Activated CD8-positive, alpha-beta memory T cell treated with anti-CD3 and anti-CD28 coated beads for 48 hours (primary cell): ENCODE results near the gene LAX1.
"Not testable (repeated sequence)": the region's sequence is repeated elsewhere in the genome, so short reads cannot be mapped to it uniquely, and the experiment has no call there.

Source experiments
- DNase-seq, 3 experiments: peaks; one replicate each; pipeline ENCODE4 v3.0.0-alpha.2; 2020; ENCODE audit warnings: low read depth in 2 of 3, low spot score in 2 of 3

The LAX1 gene, protein sequence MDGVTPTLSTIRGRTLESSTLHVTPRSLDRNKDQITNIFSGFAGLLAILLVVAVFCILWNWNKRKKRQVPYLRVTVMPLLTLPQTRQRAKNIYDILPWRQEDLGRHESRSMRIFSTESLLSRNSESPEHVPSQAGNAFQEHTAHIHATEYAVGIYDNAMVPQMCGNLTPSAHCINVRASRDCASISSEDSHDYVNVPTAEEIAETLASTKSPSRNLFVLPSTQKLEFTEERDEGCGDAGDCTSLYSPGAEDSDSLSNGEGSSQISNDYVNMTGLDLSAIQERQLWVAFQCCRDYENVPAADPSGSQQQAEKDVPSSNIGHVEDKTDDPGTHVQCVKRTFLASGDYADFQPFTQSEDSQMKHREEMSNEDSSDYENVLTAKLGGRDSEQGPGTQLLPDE

GRCh38 chr1:203765029-203765837 is at the start of gene LAX1:
TSS of gene LAX1 (plus strand) at chr1:203765183. CDS start at chr1:203765566, 383 bp downstream.
- peak; percentile 52 to 61 (median 53) for DNase-seq

GRCh38 chr1:203717120-203717519 is 47.9 kb upstream of the LAX1 start:
- no peak for DNase-seq

- DNase-seq, result no peak
Observed at GRCh38 chr1:203720242-203720641, 44.7 kb upstream of the LAX1 start.

- no peak for DNase-seq
Observed at GRCh38 chr1:203722909-203723308, 42.1 kb upstream of the LAX1 start.

DNA sequence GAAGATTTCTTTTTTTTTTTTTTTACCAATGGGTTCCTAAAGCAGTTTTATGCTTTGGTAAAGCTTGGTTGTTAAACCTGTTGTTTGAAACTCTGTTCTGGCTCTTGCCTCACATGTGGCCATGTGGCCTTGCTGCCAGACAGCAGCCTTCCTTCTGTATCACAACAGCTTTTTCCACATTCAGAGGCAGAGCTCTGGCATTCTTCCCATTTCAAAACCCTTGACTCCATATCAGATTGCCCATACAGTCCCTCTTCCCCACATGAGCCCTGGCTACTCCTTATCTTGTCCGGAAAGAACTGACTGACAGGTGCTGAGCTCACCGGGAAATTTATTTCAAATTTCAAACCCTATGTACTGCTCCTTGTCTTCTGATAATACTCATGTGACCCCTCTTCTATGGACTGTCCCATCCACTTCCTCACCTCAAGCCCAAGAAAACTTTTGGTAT is 38.5 kb upstream of the LAX1 start:
- no peak for DNase-seq

DNA sequence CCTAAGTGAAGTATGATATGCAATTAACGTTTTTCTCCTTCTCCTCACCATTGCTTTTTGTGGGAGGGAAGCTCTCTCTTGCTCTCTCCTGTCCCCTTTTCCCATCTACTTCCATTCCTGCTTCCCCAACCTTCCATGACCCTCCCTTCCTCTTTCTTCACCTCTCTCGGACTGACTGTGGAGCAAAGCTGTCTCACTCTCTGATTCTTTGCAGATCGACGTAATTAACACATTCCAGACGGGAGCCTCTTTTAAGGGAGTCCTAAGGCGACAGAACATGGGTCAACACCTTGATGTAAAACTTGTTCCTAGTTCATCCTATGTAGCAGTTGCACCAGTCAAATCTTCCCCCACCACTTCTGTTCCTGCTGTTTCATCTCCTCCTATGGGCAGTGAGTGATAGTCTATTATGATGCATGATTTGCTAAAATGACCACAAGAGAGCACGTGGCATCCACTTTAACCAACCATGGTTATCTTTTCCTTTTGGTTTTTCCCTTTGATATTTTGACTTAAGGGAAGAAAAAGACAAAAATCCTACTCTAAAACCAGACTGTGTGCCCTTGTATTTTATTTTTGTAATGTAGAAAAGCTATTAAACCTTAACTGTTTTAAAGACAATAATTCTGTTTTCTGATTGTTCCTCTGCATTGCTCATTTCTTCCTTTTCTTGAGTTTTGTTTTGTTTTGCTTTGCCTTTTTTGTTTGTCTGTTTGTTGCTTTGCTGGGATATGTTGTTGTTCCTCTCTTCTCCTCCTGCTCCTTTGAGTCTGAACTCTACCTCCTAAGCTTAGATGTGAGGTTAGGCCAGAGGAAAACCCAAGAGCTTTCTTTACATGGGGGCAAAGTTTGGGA is 31.7 kb upstream of the LAX1 start:
- no peak for DNase-seq

DNA sequence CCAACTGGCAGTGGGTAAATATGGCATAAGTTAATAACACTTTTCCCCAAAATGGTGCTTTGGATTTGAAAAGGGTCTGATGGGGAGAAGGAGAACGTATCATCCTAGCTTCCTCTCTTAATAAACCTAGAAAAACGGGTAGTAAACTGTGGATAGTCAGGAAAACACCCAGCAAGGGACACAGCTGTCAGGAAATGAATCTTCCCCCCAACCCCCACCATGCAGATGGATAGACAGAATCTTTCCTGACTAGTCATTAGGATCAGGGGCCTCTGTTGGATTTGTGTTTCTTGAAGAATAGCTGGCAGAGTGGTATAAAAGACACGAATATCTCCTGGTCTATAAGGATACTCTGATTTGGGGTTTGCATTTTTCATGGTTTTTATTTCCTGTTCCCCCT is 22.5 kb upstream of the LAX1 start:
- DNase-seq, result no peak

- no peak for DNase-seq
Observed at GRCh38 chr1:203743091-203743571, 21.9 kb upstream of the LAX1 start.

DNA sequence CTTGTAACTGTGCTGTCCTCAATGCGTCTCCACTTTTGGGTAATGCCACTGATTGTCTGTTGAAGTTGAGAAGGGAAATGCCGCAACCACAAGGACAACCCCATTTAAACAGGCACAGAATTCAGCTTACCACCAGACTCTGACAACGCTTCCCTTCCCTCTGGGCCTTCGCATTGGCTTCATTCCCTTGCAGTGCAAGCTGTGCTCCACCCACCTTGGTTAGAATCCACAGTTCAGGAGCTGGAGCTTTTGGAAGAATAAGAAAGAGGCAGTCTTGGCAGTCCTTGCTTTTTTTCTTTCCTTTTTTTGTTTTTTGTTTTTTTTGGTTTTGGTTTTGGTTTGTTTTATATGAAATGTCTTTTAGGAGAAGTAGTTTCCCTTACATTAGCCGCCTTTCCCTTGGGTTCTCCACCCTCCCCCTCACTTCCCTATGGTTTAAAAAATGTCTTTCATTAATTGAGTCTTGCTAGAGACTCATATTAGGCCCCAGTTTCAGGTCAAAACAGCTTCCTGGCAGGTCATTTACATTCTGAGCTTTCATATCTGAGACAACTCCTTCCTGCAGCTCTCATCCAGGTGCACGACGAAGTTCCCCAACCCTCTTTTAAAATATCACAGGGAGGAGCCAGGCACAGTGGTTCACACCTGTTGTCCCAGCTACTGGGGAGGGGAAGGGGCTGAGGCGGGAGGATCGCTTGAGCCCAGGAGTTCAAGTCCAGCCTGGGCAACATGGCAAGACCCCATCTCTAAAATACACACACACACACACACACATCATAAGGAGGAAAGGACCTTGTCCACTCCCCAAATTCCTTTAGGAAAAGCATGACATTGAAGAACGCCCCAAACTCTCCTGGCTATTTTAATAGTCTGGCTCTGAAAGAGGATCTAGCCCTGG is 20.7 kb upstream of the LAX1 start:
- no peak for DNase-seq

DNA sequence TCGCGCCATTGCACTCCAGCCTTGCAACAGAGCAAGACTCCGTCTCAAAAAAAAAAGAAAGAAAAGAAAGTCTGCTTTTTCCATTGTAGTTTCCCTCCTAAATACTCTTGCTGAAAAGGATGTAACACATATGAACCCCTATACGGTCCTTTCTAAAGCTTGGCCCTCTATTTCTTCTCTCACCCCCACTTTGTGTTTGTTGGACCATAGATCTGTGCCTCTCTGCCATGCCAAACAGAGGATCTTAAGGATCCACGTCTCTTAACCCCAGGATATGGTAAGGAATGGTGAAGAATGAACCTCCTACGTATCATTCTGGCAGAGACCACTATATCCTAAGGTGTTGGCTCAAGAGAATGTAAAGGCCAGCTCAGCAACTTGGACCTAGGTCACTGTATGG is 18.7 kb upstream of the LAX1 start:
- DNase-seq, result no peak

GRCh38 chr1:203751051-203751450 is 13.9 kb upstream of the LAX1 start:
- no peak for DNase-seq

GRCh38 chr1:203751618-203752361 is 13.2 kb upstream of the LAX1 start:
- DNase-seq, result not testable (repeated sequence)

- no peak for DNase-seq
Observed at GRCh38 chr1:203754455-203754864, 10.5 kb upstream of the LAX1 start.

GRCh38 chr1:203756036-203756435 is 8.9 kb upstream of the LAX1 start:
- DNase-seq, result no peak

DNA sequence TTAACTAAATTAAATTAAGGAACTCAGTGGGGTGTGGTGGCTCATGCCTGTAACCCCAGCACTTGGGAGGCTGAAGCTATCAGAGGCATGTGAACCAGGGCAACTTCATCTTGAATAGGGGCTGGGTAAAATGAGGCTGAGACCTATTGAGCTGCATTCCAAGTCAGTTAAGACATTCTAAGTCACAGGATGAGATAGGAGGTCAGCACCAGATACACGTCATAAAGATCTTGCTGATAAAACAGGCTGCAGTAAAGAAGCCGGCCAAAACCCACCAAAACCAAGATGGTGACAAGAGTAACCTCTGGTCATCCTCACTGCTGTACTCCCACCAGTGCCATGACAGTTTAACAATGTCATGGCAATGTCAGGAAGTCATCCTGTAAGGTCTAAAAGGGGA is 6.2 kb upstream of the LAX1 start:
- DNase-seq, result not testable (repeated sequence)

DNA sequence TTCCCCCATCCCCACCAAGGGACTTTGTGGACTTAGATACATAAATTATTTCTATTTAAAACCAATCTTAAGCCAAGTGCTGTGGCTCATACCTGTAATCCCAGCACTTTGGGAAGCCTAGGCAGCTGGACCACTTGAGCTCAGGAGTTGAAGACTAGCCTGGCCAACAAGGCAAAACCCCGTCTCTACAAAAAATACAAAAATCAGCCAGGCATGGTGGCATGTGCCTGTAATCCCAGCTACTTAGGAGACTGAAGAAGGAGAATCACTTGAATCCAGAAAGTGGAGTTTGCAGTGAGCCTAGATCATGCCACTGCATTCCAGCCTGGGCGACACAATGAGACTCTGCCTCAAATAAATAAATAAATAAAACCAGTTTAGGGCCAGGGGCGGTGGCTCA is 4.5 kb upstream of the LAX1 start:
- no peak for DNase-seq

DNA sequence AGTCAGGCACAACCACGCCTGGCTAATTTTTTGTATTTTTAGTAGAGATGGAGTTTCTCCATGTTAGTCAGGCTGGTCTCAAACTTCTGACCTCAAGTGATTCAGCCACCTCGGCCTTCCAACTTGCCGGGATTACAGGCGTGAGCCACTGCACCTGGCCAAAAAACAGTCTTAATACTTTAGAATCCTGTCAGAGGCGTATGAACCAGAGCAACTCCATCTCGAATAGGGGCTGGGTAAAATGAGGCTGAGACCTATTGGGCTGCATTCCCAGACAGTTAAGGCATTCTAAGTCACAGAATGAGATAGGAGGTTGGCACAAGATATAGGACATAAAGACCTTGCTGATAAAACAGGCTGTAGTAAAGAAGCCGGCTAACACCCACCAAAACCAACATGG is 3.0 kb upstream of the LAX1 start:
- not testable (repeated sequence) for DNase-seq

DNA sequence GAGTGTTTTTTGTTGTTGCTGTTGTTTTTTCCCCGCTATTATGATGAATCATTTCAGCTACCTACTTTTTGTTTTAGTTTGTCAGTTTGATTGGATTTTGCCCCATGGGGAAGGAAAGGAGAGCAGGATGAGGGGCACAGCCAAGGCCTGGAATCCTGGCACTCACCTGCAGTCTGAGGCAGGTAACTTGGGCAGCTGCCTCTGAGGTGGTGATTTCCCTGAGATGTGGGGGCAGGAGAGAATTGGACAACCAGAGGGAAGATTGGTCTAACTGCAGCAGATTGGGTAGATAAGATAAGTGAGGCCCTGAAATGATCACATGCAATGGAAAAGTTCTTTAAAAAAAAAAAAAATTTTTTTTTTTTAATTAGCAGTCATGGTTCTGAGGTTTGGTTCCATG is 1.5 kb upstream of the LAX1 start:
- DNase-seq, result no peak
